GM23338 (cell line): Measurements from ENCODE around the gene HK1.
"Not testable (repeated sequence)": the region's sequence is repeated elsewhere in the genome, so short reads cannot be mapped to it uniquely, and the experiment has no call there.

Experiments
- CTCF ChIP-seq, 2 experiments: fragments of 200-600 bp in 1 of 2; sonication (generic) in 1 of 2; conservative IDR thresholded peaks; 2 replicates each; pipeline versions ENCODE4 v1.5.1 to v1.6.1; 2016 to 2017; ENCODE audit warnings: antibody characterized with exemption in 2 of 2, low read depth in 2 of 2, mild to moderate bottlenecking in 2 of 2, moderate library complexity in 1 of 2
- EZH2 ChIP-seq: fragments of 200-600 bp; sonication (generic); IDR thresholded peaks from one replicate; pipeline ENCODE4 v1.8.0; 2017; ENCODE audit warnings: antibody characterized with exemption, mild to moderate bottlenecking, low read depth; ENCODE audit not compliant: unreplicated experiment
- ZNF114 ChIP-seq: fragments of 250-450 bp; sonication (Bioruptor Pico); IDR thresholded peaks from 2 replicates; pipeline ENCODE4 v1.5.0; 2020; ENCODE audit warnings: mild to moderate bottlenecking, moderate library complexity

- not testable (repeated sequence) for TF ChIP-seq CTCF (conservative IDR thresholded peaks at IDR 0.05; ENCODE audit: low read depth in 2 of 2); ZNF114 (CRISPR knock-in tag); EZH2
These were observed 172.1 kb downstream of the HK1 start for GRCh38 chr10:69450395-69450794.
